ENCODE results near the gene CCDC159.
"Not testable (repeated sequence)": the region's sequence is repeated elsewhere in the genome, so short reads cannot be mapped to it uniquely, and the experiment has no call there.

The CCDC159 gene, protein sequence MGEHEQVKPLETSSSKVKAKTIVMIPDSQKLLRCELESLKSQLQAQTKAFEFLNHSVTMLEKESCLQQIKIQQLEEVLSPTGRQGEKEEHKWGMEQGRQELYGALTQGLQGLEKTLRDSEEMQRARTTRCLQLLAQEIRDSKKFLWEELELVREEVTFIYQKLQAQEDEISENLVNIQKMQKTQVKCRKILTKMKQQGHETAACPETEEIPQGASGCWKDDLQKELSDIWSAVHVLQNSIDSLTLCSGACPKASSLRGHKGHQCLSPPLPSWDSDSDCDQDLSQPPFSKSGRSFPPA

GRCh38 chr19:11346104-11346940 is at the start of gene CCDC159, which contains the start of gene TMEM205:
Gene CCDC159, plus strand, starts transcription at chr19:11346519. Its CDS starts 88 bp downstream, at chr19:11346607.
Gene TMEM205, minus strand, starts transcription at chr19:11346268. Its CDS starts 649 bp downstream, at chr19:11345619.
- peak; percentile 99 for DNase-seq

- no peak for DNase-seq
Observed at GRCh38 chr19:11299946-11300810, 46.1 kb upstream of the CCDC159 start.

DNA sequence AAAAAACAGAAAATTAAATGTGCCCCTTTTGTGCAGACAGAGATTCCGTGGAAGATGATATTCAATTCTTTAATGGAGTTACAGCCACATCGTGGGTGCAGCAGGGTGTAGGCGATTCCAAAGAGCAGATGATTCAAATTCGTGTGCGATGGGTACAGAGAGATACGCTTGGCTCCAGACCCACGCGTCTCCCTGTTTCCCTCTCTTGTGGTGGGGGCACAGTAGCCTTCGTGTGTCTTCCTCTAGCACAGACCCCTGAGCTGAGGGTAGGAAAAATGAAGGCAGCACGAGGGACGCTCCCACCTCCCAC is 45.6 kb upstream of the CCDC159 start:
- DNase-seq = no peak

DNA sequence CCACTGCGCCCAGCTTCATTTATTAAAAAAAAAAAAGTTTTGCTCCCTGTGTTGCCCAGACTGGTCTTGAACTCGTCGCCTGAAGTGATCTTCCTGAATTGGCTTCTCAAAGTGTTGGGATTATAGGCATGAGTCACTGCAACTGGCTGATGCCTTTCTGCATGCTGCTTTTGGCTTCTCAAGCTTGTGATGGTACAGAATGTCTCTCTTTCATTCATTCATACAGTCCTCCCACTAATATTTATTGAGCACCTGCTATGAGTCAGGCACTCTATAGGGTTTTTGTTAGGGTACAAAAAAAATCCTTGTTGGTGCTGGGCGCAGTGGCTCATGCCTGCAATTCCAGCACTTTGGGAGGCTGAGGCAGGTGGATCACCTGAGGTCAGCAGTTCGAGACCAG is 41.4 kb upstream of the CCDC159 start:
- no peak for DNase-seq

DNA sequence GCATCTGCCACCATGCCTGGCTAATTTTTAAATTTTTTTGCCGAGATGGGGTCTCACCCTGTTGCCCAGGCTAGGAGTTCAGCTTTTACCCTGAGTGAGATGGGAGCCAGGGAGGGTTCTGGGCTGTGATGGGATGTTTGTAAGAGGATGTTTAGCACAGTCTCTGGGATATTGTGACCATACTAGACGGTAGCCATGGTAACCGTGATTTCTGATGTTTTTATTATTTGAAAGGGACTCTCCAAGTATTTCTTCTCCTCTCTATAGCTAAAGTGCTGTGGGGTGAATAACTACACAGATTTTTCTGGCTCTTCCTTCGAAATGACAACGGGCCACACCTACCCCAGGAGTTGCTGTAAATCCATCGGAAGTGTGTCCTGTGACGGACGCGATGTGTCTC is 40.0 kb upstream of the CCDC159 start:
- no peak for DNase-seq

DNA sequence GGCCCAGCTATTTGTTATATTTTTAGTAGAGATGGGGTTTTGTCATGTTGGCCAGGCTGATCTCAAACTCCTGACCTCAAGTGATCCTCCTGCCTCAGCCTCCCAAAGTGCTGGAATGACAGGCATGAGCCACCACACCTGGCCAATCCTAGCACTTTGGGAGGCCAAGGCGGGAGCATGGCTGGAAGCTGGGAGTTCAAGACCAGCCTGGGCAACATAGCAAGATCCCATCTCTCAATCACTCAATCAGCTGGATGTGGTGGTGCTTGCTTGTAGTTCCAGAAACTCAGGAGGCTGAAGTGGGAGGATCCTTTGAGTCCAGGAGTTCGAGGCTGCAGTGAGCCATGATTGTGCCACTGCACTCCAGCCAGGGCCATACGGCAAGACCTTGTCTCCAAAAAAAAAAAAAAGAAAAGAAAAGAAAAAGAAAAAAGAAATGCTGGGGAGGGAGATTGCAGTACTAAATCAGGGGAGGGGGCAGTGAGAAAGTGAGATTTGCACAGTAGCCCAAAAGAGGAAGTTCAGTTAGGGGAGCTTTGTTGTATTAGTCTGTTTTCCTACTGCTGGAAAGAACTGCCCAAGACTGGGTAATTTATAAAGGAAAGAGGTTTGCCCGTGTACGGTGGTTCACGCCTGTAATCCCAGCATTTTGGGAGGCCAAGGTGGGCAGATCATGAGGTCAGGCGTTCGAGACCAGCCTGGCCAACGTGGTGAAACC is 25.9 kb upstream of the CCDC159 start:
- not testable (repeated sequence) for DNase-seq

GRCh38 chr19:11321191-11322126 is 24.9 kb upstream of the CCDC159 start:
- DNase-seq = no peak

- no peak for DNase-seq
Observed at GRCh38 chr19:11322269-11323024, 23.9 kb upstream of the CCDC159 start.

DNA sequence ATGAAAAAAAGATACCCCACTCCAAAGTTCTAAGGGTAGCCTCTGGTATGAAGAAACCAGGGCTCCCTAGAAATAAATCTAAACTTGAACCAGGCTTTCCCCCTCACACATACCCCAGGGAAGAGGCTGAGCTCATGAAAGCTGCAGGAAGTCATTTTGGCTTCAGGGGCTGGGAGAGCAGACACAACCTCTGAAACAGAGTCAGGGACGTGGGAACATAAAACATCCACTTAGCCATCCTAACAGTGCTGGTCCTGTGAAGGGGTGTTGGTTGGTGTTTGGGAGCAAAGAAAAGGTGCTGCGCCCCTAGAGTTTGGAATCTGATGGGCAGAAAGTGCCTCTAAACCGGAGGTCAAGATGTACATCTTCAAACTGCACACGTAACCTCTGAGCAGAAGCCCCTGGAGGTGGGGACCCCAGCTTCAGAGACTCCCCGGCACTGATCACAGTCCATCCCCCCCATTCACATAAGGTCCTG is 22.7 kb upstream of the CCDC159 start:
- DNase-seq = no peak

GRCh38 chr19:11324079-11324661 is 22.1 kb upstream of the CCDC159 start:
- peak; percentile 48 for DNase-seq

DNA sequence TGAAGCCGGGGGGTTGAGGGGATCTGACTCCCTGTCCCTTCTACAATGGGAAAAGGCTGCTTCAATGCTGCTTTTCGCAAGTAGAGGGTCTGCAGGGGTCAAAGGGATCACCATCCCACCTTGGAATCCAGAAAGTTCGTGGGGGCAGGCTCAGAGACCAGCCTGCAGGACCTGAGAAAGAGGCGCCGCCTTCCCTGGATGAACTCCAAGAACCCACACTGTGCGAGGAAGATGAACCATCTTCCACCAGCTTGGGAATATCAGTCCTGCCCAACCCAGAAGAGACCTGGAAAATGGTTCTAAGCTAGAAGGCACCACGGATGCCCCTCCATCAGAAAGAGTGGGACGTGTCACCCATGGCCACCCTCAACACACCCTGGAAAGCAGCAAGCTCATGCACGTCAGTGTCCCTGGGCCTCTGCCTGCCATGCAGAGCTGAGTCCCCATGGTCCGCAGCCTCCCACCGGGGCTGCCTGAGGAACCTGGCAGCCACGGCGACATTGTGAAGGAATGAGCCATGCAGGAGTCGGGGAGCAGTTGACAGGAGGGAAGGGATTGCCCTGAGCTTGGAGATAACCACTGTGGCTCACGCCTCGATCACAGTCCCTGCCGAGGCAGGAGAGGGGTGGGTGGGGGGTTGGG is 21.4 kb upstream of the CCDC159 start:
- DNase-seq = no peak

- no peak for DNase-seq
Observed at GRCh38 chr19:11325544-11325943, 20.8 kb upstream of the CCDC159 start.

GRCh38 chr19:11330127-11330526 is 16.2 kb upstream of the CCDC159 start:
- DNase-seq = no peak

DNA sequence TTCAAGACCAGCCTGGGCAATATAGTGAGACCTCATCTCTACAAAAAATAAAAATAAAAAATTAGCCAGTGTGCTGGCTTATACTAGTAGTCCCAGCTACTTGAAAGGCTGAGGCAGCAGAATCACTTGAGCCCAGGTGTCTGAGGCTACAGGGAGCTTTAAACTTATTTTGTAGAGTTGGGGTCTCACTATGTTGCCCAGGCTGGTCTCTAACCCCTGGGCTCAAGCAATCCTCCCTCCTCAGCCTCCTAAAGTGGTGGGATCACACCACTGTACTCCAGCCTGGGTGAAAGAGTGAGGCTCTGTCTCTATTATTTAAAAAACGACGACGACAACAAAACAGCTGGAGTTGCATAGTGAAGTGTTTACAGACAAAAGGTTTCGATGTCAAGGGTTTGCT is 14.8 kb upstream of the CCDC159 start:
- no peak for DNase-seq

DNA sequence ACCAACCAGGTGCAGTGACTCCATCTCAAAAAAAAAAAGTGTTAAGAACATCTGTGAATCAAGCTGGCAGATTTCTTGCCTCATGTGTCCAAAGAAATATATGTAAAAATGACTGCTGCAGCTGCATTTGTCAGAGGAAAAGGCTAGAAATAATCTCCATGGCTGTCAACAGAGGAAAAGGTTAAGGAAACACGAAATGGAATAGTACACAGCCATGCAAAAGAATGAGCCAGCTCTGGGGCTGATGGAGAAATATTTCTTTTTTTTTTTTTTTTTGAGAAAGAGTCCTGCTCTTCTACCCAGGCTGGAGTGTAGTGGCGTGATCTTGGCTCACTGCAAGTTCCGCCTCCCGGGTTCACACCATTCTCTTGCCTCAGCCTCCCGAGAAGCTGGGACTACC is 13.5 kb upstream of the CCDC159 start:
- DNase-seq = no peak

DNA sequence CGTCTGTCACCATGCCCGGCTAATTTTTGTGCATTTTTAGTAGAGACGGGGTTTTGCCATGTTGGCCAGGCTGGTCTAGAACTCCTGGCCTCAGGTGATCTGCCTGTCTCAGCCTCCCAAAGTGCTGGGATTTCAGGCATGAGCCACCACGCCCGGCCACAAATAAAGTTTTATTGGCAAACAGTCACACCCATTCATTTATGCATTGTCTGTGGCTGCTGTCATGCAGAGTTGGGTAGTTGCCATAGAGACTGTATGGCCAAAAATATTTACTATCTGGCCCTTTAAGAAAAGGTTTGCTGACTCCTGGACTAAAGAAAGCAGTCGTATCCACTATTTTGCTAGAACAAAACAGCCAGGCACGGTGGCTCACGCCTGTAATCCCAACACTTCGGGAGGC is 12.5 kb upstream of the CCDC159 start:
- not testable (repeated sequence) for DNase-seq

DNA sequence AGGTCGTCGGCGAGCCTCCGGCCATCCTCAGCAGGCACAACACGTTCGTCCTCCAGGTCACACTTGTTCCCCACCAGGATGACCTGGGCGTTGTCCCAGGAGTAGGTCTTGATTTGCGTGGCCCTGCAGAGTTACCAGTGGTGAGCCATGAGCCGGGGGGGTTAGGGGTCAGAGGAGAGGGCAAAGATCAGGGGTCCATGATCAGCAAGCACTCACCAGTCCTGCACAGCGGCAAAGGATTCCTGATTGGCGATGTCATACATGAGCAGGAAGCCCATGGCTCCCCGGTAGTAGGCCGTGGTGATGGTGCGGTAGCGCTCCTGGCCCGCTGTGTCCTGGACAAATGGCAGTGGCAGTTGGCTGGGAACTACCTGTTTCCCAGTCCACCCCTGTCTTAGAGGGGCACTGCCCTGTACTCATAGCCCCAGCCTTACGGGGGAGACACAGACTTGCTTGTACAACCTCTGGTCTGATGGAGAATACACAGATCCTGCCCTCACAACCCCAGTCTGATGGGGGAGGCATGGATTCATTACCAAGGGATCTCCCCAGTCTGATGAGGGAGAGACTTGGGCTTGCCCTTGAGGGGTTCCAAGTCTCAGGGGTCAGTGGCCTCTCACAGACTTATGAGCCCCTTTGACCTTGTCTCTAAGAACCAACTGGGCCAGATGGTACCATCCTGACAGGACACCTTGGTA is 10.7 kb upstream of the CCDC159 start:
- no peak for DNase-seq

DNA sequence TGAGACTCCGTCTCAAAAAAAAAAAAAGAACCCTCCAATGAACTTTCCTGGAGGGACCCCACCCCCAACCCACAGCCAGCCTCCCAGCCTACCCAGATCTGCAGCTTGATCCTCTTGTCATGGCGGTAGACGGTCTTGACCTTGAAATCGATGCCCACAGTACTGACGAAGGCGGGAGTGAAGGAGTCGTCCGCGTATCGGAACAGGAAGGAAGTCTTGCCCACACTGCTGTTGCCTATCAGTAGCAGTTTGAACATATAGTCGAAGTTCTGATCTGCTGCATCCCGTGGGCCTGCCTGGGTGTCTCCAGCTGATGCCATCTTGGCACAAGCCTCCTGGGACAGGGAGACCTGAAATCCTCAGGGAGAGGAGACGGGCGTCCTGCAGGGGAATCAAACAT is 9.2 kb upstream of the CCDC159 start:
- DNase-seq = no peak

GRCh38 chr19:11338121-11338520 is 8.2 kb upstream of the CCDC159 start:
- no peak for DNase-seq

All from NCI-H510A (cell line).